Endothelial cell of umbilical vein (primary cell): Measurements from ENCODE around the gene ITPRIPL2.

Experiments used
- EZH2 ChIP-seq: IDR thresholded peaks from 2 replicates; pipeline ENCODE4 v1.6.1; 2012; ENCODE audit warnings: borderline replicate concordance, low read depth, mild to moderate bottlenecking, moderate library complexity, low read length, inconsistent platforms; ENCODE audit not compliant: severe bottlenecking
- POLR2A ChIP-seq: IDR thresholded peaks from 2 replicates; pipeline ENCODE4 v1.6.1; 2012; ENCODE audit warnings: low read depth, mild to moderate bottlenecking, control low read depth, low read length
- TF ChIP-seq, protein P1 (sequence below), 2 donors: IDR thresholded peaks; 1 replicate in 1 of 2; 2 replicates in 1 of 2; pipeline ENCODE4 v1.5.1; 2011; ENCODE audit warnings: low read length in 2 of 2, mild to moderate bottlenecking in 2 of 2, moderate library complexity in 2 of 2, control low read depth in 1 of 2, inconsistent platforms in 1 of 2, low read depth in 1 of 2; ENCODE audit not compliant: insufficient read depth in 1 of 2; ENCODE audit errors: extremely low read depth in 1 of 2

GRCh38 chr16:19115148-19116021 lies 1.6 kb downstream of the ITPRIPL2 start:
- no peak for TF ChIP-seq POLR2A
- no peak for TF ChIP-seq EZH2
- TF ChIP-seq, protein P1, sequence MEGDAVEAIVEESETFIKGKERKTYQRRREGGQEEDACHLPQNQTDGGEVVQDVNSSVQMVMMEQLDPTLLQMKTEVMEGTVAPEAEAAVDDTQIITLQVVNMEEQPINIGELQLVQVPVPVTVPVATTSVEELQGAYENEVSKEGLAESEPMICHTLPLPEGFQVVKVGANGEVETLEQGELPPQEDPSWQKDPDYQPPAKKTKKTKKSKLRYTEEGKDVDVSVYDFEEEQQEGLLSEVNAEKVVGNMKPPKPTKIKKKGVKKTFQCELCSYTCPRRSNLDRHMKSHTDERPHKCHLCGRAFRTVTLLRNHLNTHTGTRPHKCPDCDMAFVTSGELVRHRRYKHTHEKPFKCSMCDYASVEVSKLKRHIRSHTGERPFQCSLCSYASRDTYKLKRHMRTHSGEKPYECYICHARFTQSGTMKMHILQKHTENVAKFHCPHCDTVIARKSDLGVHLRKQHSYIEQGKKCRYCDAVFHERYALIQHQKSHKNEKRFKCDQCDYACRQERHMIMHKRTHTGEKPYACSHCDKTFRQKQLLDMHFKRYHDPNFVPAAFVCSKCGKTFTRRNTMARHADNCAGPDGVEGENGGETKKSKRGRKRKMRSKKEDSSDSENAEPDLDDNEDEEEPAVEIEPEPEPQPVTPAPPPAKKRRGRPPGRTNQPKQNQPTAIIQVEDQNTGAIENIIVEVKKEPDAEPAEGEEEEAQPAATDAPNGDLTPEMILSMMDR (IDR thresholded peaks at IDR 0.05; ENCODE audit: extremely low read depth in 1 of 2, insufficient read depth in 1 of 2, low read depth in 1 of 2, low read length in 2 of 2): peak in 1 of 2 donors; percentile 30
